ENCODE measurements around the gene PPP1R7.
"Not testable (repeated sequence)": the region's sequence is repeated elsewhere in the genome, so short reads cannot be mapped to it uniquely, and the experiment has no call there.

PPP1R7 gene

DNA sequence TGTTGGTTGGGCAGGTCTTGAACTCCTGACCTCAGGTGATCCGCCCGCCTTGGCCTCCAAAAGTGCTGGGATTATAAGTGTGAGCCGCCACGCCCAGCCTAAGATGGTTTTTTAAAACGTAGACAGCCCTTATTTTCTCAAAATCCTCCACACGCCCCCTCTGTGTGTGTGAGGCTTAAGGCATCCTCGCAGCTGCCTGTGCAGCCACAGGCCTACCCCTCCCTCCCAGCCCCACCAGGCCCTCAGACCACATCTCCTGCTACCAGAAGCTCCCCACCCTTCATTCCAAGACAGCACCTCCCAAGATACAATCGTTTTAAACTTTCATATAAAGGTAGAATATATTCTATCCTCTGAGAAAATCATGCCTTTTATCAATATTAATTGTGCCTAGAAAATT lies 43.0 kb downstream of the PPP1R7 start:
- no peak for DNase-seq (ENCODE audit: low read depth in 2 of 2)

DNA sequence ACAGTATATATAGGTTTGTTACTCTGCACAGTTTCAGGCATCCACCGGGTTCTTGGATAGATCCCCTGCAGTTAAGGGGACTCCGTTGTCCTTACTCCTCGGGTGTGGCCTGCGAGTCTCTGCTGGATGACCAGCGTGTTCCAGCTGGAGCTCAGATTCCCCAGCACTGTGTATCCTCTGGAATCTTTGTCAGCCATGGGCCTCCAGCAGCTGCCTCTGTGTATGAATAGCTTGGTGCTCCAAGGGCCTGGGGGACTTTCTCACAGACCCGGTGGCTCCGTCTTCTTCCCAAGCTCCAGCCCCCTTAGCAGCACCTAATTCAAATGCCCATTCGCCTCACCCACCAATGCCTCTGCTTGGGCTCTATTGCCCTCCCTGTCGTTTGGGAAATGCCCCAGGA lies 44.5 kb downstream of the PPP1R7 start:
- DNase-seq (ENCODE audit: low read depth in 2 of 2): no peak

DNA sequence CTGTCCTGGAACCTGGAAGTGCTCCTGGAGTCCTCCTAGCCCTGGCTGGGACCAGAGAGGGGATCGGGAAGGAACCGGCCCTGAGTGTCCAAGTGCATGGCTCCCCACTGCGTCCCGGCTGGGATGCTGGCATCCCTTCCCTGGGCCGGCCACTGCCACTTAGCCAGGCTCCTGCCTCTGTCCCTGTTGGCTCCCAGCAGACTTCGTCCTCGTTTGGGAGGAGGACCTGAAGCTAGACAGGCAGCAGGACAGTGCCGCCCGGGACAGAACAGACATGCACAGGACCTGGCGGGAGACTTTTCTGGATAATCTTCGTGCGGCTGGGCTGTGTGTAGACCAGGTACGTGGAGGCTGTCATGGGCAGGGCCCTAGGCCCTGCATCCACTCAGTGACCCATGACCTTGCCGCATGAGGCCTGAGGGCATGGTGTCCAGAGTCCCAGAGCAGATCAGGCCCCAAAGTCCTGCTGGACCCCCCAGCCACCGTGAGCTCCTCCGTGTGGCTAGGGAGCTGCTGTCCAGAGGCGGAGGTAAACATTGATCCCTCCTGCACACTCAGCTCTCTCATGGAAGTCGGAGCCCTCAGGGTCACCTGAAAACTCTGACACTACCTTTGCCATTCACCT lies 45.4 kb downstream of the PPP1R7 start:
- no peak for DNase-seq (ENCODE audit: low read depth in 2 of 2)

DNA sequence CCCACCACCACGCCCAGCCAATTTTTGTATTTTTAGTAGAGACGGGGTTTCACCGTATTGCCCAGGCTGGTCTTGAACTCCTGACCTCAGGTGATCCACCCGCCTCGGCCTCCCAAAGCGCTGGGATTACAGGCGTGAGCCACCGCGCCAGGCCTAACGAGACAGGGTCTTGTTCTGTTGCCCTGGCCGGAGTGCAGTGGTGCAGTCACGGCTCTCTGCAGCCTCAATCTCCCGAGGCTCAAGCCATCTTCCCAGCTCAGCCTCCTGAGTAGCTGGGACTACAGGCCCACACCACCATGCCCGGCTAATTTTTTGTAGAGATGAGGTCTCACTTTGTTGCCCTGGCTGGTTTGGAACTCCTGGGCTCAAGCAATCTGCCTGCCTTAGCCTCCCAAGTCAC lies 47.0 kb downstream of the PPP1R7 start:
- not testable (repeated sequence) for DNase-seq (ENCODE audit: low read depth in 2 of 2)

DNA sequence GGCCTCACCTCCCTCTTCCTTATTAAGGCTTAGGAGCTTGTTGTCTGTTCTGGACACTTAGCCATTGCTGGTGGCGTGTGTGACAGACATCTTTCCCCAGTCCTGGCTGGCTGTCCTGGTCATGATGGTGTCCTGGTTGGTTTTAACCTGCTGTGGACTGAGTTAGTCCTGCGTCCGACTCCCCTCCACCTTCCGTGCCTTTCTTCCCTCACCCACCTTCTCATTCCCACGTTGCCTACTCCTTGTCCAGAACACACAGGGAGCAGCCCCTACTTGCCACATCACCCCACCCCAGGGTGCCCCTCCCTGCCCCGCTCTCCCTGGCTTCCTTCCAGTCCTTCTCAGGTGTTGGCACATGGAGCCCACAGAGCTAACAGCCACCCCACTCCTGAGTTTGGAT lies 47.7 kb downstream of the PPP1R7 start:
- no peak for DNase-seq (ENCODE audit: low read depth in 2 of 2)

DNA sequence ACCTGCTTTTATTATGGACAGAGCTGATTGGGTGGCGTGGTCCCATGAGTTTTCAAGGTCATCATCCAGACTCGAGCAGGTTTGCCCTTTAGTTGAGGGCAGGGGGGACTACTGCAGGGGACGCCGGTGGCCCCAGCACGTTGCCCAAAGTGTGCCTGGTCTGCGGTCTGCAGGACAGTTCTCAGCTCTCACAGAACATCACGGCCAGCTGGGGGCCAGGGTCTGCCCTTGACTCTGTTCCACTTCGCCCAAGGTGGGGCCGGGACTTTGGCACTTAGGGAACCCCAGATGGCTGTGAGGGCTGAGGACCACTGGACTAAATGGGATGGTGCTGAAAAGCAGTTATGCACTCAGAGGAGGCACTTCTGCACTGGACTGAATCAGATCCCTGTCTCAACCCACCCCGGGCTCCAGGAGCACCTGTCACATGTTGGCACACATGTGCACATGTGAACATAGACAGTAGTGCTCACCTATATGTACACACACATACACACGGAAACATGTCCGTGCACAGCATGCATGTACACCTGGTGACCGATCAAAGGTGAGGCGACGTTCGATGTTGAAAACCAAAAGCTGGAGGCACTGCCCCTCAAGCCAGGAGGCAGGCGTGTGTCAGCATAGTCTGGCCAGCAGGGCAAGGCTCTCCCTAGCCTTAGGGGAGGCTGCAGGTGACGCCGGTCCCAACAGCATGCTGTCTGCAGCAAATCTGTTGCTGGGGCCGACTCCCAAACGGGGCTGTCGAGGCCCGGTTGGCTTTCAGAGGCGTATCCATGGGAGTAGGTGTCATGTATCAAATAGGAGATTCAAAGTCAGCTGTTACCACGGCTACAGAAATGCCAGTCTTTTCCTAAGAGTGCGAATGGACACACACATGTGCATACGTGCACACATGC lies 48.4 kb downstream of the PPP1R7 start:
- no peak for DNase-seq (ENCODE audit: low read depth in 2 of 2)

DNA sequence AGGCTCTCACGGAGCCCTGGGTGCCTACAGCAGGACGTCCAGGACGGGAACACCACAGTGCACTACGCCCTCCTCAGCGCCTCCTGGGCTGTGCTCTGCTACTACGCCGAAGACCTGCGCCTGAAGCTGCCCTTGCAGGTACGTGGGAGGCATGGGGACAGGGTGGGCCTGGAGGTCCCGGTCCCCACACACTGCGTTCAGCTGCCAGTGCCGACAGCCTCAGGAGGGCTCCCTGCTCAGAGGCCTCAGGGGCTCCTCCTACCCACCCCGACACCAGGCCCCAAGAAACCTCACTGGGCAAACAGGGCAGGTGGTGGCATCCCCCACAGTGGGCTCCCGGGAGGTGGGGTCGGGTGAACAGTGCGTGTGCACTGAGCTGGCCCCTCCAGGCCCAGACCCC lies 49.0 kb downstream of the PPP1R7 start:
- no peak for DNase-seq (ENCODE audit: low read depth in 2 of 2)

DNA sequence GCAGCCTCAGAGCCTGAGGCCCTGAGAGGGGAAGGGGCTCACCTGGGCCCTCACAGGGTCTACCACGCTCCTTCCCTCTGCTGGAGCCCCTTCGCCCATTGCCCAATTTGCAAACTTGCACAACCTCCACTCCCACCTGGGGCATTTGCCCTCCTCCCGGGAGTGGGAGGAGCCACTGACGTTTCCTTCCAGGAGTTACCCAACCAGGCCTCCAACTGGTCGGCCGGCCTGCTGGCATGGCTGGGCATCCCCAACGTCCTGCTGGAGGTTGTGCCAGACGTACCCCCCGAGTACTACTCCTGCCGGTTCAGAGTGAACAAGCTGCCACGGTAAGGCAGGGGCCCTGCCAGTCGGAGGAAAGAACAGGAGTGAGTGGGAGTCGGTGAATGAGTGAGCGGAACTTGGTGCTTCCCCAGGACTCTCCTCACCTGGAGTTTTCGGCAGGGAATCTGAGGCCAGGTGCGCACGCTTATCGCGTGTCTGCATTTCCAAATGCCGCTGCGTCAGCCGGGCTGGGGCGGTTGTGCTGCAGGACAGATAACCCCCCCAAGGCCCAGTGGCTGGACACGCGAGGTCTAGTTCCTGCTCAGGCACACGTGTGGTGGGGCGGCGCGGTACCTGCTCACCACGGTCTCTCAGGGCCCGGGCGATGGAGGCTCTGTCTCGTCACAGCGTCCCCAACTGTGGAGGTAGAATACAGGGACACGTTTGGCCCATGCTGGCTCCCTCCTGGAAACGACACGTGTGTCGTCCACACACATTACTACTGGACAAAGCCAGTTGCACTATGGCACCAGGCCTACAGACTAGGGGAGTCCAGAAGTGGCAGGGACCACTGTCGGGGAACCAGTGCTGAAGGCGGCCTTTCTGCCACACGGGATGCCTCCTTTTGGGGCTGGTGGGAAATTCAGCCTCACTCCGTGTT lies 49.9 kb downstream of the PPP1R7 start:
- DNase-seq (ENCODE audit: low read depth in 2 of 2): no peak

DNA sequence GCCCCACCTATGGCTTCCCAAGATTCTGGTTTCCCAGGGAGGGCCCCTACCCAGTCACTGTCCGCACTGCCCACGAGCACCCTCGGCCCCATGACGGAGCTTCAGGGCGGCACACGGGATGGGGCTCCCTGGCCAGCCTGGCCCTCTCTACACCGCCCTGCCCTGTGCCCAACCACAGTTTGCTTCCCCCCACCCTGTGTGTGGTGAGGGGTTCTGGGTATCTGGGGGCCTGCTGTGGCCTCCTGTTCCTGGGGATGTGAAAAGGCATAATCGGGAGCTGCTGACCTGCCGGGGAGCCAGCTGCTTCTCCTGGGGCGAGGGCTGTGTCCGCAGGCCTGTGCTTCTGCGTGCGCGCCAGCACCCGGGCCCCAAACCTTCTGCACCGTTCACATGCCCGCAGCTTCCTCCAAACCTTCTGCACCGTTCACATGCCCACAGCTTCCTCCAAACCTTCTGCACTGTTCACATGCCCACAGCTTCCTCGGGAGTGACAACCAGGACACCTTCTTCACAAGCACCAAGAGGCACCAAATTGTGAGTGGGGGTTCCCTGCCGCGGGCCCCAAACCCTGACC lies 50.6 kb downstream of the PPP1R7 start:
- no peak for DNase-seq (ENCODE audit: low read depth in 2 of 2)

DNA sequence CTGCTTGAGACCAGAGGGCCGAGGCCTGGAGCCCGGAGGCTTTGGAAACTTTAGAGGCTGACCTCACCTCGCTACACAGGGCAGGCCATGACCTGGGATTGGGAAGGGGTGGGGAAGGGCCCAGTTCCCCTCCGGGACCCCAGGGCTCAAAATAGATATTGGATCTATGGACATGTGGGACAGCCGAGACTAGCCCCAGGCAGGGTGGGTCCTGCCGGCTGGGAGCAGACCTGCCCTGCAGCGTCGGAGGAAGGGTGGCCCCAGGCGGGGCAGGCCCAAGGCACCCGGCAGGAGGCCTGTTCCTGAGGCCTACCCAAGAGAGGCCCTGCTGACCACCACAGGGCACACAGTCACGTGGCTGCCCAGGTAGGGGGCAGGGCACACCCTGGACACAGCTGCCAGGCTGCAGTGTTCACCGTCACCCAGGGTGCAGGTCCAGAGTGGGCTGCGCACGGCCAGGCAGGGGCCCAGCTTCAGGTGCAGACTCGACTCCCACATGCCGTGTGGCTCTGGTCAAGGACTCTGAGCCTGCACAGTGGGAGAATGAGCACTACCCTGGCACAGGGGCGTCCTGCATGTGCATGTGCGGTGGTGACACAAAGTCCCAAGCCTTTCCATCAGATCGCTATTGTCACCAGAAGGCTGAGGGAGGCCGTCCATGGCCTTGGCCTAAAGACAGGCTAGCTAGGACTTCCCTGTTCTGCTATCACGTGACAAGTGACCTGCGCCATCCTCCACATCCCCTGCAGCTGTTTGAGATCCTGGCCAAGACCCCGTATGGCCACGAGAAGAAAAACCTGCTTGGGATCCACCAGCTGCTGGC lies 51.4 kb downstream of the PPP1R7 start:
- DNase-seq (ENCODE audit: low read depth in 2 of 2): no peak

DNA sequence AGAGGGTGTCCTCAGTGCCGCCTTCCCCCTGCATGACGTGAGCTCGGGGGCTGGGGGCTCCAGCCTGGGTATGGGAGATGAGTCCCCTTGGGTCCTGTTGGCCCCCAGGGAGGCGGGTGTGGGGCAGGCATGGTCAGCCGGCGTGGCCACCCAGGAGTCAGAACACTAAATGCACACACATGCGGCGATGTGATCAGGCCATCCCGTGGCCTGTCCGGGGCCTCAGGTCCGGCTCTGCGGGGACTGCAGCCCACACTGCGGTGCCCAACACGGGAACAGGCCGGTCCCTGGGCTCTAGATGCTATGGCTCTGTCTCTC lies 52.0 kb downstream of the PPP1R7 start:
- DNase-seq (ENCODE audit: low read depth in 2 of 2): no peak

DNA sequence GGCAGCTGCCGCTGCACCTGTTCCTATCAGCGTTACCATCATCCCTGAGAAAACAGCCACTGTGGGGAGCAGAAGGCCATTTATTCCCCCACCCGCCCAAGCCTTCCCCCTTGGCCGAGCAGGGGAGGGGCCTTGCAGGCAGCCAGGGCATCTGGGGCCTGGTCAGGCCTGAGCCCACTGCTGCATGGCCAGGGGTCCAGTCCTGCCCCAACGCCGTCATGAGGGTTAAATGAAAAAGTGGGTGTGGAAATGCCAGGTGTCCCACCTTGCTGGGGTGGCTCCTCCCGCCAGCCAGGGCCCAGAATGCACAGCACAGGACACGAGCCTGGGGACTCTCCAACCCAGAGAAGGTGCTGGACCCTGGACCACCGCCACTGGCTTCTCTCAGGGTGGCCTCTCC lies 52.4 kb downstream of the PPP1R7 start:
- no peak for DNase-seq (ENCODE audit: low read depth in 2 of 2)

DNA sequence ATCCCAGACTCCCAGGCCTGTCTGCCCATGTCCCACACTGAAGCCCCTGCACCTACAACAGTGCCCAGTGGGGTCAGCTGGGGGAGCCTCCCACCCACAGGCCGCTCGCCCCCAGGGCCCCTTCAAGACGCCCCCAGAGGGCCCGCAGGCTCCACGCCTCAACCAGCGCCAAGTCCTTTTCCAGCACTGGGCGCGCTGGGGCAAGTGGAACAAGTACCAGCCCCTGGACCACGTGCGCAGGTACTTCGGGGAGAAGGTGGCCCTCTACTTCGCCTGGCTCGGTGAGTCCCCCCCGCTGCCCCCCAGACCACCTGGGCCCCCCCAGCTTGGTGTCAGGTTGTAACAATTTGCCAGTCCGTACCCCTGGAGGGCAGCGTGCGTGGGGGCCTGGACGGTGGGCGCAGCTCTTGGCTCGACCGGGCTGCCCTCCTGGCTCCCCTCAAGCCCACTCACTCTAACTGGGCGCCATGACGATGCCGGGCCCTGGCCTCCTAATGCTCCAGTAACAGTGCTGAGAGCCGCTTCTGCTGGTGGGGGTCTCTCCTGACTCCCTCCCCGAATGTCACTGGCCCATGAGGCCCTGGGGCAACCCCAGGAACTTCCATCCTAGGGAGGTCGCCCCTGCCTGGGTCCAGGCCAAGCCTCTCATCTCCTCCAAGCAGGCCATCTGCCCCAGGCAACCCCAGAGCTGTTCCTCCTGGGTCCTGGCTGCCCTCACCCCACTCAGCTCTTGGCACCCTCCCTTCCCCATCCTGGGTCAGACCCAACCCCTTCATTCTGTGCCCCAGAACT lies 53.1 kb downstream of the PPP1R7 start:
- no peak for DNase-seq (ENCODE audit: low read depth in 2 of 2)

DNA sequence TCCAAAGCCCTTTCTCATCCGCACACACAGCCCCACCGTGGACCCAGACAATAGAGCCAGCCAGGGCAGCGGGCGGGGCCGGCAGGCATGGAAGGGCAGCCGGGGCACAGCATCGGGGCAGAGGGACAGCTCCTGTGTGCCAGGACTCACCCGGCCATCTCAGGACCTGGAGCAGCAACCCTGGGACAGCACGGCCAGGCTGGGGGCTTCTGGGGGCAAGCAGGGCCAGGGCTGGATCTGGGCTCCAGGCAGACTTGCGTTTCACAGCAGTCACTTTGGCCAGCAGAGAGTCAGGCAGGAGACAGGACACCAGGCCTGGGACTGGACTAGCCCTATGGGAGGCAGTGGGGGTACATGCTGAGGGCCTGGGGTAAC lies 53.7 kb downstream of the PPP1R7 start:
- DNase-seq (ENCODE audit: low read depth in 2 of 2): no peak

DNA sequence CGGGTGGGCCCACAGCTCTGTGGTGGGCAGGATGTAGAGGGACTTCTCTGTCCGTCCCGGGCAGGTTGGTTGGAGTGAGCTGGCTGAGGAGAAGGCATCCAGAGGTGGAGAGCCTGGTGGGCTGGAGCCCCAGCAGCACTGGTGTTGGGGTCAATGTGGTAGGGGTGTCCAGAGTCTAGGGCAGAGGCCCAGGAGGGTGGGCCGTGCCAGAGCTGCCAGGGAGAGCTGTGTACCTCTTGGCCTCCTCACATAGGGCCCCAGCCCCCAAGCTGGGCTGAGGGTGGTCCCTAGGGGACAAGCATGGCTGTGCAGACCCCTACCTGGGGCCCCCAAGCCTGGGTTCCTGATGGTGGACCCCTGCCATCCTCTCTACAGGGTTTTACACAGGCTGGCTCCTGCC lies 54.2 kb downstream of the PPP1R7 start:
- no peak for DNase-seq (ENCODE audit: low read depth in 2 of 2)

DNA sequence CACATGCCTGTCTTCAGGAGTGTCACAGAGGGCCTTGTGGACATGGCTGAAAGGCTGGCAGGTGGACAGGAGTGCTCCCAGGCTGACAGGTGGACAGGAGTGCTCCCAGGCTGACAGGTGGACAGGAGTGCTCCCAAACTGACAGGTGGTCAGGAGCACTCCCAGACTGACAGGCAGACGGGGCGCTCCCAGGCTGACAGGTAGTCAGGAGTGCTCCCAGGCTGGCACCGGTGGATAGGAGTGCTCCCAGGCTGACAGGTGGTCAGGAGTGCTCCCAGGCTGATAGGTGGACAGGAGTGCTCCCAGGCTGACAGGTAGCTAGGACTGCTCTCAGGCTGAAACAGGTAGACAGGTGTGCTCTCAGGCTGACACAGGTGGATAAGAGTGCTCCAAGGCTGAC lies 54.8 kb downstream of the PPP1R7 start:
- DNase-seq (ENCODE audit: low read depth in 2 of 2): no peak

DNA sequence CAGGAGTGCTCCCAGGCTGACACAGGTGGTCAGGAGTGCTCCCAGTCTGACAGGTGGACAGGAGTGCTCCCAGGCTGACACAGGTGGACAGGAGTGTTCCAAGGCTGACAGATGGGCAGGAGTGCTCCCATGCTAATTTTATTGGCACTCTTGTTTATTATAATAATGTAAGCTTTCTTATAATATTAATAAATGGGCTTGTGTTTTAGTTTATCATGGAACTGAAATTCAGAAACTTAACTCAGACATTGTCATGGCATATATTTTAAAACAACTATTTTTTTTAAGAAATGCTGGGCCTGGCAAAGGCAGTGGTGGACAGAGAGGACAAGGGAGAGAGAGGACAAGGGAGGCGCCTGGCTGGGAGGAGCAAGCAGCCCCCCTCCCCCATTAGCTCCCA lies 56.9 kb downstream of the PPP1R7 start:
- DNase-seq (ENCODE audit: low read depth in 2 of 2): no peak

DNA sequence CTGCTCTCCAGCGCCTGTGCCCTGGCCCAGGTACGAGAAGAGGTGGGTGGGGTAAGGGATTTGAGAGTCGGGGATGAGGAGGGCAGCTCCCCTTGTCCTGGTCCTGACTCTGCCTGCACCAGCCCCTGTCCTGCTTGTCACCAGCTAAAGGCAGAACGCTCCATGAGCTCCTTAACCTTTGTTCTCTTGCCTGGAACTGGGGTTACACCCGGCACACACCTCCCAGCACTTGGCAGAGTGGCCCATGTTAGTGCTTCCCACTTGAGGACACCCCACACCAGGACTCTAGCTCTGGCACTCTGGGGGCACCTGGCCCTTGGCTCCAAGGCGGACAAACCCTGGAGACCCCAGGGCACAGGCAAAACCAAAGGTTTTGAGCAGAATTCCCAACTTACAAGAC lies 57.4 kb downstream of the PPP1R7 start:
- no peak for DNase-seq (ENCODE audit: low read depth in 2 of 2)

DNA sequence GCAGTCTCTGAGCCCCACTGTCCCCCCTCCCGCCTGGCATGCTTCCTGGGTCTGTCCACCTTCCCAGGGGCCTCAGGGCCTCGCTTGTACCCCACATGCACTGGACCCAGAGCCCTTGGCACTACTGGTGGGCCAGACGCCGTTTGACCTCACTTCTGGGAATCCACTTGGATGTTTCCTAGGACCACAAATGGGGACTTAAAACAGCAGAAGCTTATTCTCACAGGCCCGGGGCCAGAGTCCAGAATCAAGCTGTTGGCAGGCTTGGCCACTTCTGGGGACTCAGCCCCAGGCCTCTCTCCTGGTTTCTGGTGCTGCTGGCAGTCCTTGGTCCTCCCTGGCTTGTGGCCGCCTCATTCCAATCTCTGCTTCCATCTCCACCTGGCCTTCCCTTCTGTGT lies 57.8 kb downstream of the PPP1R7 start:
- DNase-seq (ENCODE audit: low read depth in 2 of 2): no peak

DNA sequence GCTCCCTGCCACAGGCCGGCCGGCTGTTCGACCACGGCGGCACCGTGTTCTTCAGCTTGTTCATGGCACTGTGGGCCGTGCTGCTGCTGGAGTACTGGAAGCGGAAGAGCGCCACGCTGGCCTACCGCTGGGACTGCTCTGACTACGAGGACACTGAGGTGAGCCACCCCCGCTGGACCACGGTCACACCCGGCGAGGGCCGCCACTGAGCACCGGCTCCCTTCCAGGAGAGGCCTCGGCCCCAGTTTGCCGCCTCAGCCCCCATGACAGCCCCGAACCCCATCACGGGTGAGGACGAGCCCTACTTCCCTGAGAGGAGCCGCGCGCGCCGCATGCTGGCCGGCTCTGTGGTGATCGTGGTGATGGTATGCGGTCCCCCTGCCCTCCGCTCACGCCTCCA lies 59.0 kb downstream of the PPP1R7 start:
- DNase-seq (ENCODE audit: low read depth in 2 of 2): no peak

DNA sequence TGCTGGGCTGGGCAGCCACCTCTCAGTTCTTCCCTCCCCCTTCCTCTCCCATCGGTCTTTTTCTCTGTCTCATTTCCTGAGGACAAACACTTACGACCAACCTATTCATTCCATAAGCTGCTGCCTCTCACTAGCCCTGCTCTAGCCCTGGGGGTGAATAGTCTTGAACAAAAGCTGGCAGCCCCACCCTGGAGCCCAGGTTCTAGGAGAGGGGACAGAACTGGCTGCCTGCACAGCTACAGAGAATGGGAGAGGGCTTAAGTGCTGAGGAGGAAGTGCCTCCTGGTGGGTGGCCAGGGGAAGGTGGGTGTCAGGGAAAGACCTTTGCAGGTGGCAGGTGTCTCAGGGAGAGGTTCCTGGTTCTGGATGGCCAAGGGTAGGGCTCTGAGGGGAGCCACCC lies 61.0 kb downstream of the PPP1R7 start:
- DNase-seq (ENCODE audit: low read depth in 2 of 2): no peak

All from stimulated activated CD8-positive, alpha-beta memory T cell treated with anti-CD3 and anti-CD28 coated beads, Interleukin-2, amount 100 ng/mL, for 48 hours (primary cell).